HG03103 (cell line): ENCODE results near the gene GRIP2.

Experiments used
- ATAC-seq: cut with Tn5 transposase; IDR thresholded peaks from one replicate; pipeline ENCODE4 v1.9.1; 2021; ENCODE audit warnings: low read depth; ENCODE audit not compliant: unreplicated experiment

The GRIP2 gene

DNA sequence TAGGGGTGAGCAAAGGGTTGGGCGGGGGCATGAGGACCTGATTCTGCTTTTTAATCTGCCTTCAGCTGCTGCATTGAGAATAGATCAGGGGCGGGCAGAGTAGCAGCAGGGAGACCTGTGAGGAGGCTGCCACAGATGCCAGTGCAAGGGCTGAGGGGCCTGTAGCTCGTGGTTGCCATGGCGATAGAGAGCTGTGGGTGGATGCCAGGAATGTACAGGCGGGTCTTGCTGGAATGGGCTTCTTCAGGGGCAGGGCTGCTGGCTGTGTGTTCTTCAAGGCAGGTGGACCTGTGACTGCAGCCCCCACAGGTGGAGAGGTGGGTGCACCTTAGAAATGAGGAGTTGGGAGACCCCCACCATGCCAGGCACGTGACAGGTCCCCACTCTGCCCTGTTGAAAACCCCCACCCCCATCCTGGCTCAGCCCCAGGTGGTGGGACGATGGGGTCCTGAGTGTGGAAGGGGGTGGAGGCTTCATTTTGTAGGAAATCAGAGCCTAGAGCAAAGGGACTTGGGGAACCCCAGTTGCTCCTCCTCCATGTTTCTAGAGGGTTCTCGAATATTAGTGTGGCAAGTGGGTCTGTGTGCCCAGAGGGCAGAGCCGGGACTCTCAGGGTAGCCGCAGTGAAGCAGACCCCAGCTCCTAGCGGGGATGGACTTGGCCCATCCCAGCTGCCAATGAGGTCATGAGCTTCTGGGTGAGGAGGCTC, 99.5 kb downstream of the GRIP2 start:
- no peak for ATAC-seq

- no peak for ATAC-seq
Measured at GRCh38 chr3:14440168-14440518, 100.0 kb downstream of the GRIP2 start.

- ATAC-seq: no peak
Measured at GRCh38 chr3:14439501-14440167, 100.5 kb downstream of the GRIP2 start.
